GM18507 (cell line): Measurements from ENCODE around the gene BCAP29.
"Not testable (repeated sequence)": the region's sequence is repeated elsewhere in the genome, so short reads cannot be mapped to it uniquely, and the experiment has no call there.

ENCODE experiments used
- DNase-seq: peaks from one replicate; pipeline ENCODE4 v3.0.0; 2011; ENCODE audit warnings: low read depth; ENCODE audit not compliant: insufficient read length; ENCODE audit errors: extremely low spot score
- FAIRE-seq: peaks from 2 replicates; lab custom pipeline; 2011; peaks lifted over from hg19 to GRCh38; lab: Jason Lieb, UNC

BCAP29 gene, protein sequence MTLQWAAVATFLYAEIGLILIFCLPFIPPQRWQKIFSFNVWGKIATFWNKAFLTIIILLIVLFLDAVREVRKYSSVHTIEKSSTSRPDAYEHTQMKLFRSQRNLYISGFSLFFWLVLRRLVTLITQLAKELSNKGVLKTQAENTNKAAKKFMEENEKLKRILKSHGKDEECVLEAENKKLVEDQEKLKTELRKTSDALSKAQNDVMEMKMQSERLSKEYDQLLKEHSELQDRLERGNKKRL

GRCh38 chr7:107579885-107580715 lies at the start of gene BCAP29:
Gene BCAP29, plus strand, starts transcription at chr7:107580246. Its CDS starts 527 bp downstream, at chr7:107580773.
- peak; percentile 33 for FAIRE-seq
- DNase-seq = peak; percentile 72

DNA sequence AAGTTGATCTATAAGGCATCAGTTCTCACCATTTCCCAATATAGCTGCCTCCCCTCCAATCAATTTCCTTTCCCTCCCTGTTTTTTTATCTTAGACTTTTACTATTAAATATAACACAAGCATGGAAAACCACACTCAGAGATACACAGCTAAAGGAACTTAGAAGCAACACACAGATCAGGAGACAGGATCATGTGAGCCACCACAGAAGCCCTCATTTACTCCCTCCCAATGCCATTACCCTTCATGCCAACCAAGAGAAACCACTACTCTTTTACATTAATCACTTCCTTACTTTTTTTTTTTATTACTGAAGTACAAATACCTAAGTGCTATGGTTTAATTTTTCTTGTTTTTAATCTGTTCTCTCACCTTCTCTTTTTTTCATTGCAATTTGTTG lies 49.3 kb upstream of the BCAP29 start:
- DNase-seq (no peak), FAIRE-seq (no peak)

- FAIRE-seq = no peak
- no peak for DNase-seq
Measured at GRCh38 chr7:107534139-107534538, 45.9 kb upstream of the BCAP29 start.

GRCh38 chr7:107537228-107537627 lies 42.8 kb upstream of the BCAP29 start:
- not testable (repeated sequence) for FAIRE-seq, DNase-seq

- FAIRE-seq = no peak
- DNase-seq = no peak
Measured at GRCh38 chr7:107538001-107538400, 42.0 kb upstream of the BCAP29 start.

- FAIRE-seq = no peak
- no peak for DNase-seq
Measured at GRCh38 chr7:107543338-107543993, 36.6 kb upstream of the BCAP29 start.

GRCh38 chr7:107544848-107545591 lies 35.0 kb upstream of the BCAP29 start:
- DNase-seq (no peak), FAIRE-seq (no peak)

GRCh38 chr7:107551936-107552335 lies 28.1 kb upstream of the BCAP29 start:
- FAIRE-seq (no peak), DNase-seq (no peak)

- FAIRE-seq (no peak), DNase-seq (no peak)
Measured at GRCh38 chr7:107555893-107556292, 24.2 kb upstream of the BCAP29 start.

DNA sequence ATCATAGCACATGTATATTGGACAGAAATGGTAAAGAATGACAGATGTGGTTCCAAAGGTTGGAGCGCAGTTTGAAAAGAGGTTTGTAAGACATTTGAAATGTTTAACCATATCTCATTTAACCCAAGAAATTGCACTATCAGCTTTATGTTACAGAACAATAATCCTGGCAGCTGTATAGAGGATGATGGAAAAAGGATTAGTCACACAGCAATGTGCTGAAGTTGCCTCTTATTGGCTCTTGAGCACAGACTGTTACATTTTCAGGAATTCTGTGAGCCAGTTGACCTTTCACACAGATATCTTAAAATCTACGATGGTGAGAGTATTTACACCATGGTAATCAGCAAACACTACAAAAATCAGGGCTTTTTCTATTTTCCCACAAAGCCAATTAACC lies 20.2 kb upstream of the BCAP29 start:
- DNase-seq = no peak
- FAIRE-seq = no peak

DNA sequence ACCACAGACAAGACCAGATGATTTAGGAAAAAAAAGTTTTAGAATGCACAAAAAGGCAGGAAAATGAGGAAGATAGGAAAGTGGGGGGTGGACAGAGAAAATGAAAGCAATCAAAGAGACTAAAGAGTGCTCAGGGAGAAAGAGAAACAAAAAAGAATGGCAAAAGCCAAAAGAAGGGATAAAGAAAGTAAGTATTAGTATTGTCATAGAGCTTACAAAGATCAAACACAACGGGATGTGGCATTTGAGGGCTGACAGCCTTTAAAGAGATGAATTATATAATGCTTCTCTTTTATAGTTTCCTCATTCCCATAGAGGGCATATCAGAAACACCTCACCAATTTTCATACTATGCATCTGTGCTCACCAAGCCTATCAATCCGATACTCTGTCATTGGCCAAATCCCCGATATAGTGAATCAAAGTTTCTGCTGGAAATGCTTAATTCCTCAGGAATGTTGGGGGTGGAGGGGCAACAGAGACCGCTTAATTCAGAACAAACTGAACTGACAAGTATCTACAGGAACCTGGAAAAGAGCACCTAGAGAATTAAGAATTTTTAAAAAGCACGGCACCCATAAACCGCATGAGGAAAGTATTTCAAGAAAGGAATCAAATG lies 19.0 kb upstream of the BCAP29 start:
- DNase-seq = no peak
- FAIRE-seq = no peak

DNA sequence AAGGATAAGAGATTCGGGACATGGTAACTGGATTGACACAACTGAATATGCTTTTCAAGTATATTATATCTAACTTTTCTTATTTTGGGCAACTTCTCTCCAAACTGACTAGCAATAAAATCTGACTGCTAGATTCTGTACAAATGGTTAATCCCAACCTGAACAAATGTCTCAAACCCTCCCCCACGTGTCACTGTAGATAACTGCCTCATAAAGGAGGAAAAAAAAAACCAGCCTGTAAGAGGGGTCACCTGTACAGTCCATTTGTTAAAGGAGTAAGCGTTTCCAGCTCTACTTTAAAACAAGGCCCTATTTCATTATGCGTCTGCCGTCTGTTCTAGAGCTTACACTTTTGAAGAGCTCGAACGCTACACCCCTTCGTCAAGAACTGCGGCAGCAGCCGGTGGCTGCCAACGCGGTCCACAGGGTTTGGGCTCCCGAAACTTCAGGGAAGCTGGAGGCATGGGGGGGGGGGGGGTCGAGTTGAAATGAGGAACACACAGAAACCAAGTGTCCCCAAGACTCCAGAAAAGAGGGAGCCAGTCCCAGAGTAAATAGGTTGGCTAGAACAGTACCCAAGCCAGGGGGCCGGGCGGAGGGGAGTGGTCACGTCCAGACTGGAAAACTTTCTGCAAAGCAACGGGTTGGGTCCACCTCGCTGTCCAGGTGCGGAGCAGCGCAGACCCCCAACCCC lies 16.8 kb upstream of the BCAP29 start:
- no peak for DNase-seq
- FAIRE-seq = no peak

DNA sequence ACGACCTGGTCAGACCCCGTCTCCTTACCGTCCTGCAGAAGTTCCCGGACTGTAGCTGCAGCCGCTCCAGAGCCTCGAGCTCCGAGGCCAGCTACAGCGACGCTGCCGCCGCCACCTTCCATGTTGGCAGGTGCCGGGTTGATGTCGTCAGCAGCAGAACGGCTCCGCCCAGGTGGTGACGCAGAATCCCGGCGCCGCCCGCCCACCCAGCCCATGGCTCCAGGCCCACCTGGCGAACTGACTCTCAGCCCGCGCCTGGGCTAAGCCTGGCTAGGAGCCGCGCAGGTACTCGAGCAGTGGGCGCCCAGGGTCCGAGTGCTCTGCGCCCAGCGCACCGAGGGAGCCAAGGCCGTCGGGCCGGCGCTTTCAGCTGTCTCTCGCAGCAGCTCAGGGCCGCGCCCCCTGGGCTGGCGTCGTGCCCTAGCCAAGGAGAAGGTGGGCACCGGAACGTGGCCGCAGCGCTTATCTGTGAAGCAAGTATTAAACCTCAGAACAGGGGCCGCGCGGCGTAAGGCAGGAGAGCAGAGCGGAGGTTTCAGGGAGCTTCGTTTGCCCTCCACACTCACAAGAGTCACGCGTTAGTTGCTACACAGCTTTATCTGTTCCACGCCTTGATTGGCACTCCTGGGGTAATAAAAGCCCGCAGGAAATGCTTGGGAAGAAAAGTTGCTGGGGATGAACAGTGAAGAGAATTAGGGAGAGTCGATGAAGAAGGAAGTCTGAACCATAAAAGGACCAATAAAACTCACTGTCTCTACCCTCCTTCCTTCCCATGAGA lies 16.1 kb upstream of the BCAP29 start, which contains the start of the genes COG5 and DUS4L:
TSS of gene COG5 (minus strand) at position 146 of the 778 bp plus-strand sequence. CDS start at position 122, 24 bp downstream.
TSS of gene DUS4L (plus strand) at position 197 of the 778 bp plus-strand sequence. CDS start 3,100 bp downstream, outside the sequence.
- FAIRE-seq = peak; percentile 81
- peak; percentile 70 for DNase-seq

DNA sequence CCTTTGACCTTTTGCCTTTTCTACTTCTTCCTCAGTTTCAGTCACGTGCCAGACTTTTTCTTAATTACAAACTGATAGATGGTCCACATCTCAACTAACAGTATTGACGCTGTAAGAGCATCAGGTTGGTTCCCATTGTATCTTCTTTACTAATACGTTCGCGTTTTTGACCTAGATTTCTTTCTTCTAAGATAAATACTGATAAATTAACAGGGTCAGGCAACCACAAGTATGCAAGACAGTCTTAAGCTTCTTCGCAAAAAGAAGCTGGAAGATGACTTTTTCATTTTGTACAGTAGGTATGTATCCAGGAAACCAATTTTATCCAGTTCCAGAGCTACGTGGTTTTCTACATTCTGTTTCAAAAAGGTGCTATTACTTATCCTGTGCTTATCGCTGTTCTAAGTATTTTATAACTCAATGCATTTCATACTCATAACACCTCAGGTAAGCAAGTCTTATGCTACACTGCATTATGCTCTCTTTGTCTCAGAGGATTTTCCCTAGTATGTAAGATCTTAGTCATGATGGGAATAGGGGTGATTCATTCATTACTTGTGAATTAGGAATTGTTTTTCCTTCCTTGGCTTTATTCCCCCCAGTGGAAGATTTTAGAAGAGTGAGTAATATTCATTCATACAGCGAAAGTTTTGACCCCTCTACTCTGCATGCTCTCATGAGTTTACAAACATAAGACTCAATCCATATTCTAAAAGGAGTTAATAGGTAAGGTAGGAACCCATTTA lies 15.3 kb upstream of the BCAP29 start:
- DNase-seq (no peak), FAIRE-seq (peak; percentile 45)

GRCh38 chr7:107570298-107570697 lies 9.7 kb upstream of the BCAP29 start:
- DNase-seq = no peak
- no peak for FAIRE-seq

- DNase-seq (no peak), FAIRE-seq (no peak)
Measured at GRCh38 chr7:107573537-107573936, 6.5 kb upstream of the BCAP29 start.

- no peak for DNase-seq
- no peak for FAIRE-seq
Measured at GRCh38 chr7:107579554-107579884, 527 bp upstream of the BCAP29 start.
